SIG-M5 treated with dmso at 0.1 percent for 504 hours (cell line): Measurements from ENCODE around the gene OR2AK2.
"Not testable (repeated sequence)": the region's sequence is repeated elsewhere in the genome, so short reads cannot be mapped to it uniquely, and the experiment has no call there.

Experiments
- DNase-seq: peaks from one replicate; lab custom pipeline; 2025; ENCODE audit not compliant: unreplicated experiment; lab: John Stamatoyannopoulos, UW

OR2AK2 gene, protein sequence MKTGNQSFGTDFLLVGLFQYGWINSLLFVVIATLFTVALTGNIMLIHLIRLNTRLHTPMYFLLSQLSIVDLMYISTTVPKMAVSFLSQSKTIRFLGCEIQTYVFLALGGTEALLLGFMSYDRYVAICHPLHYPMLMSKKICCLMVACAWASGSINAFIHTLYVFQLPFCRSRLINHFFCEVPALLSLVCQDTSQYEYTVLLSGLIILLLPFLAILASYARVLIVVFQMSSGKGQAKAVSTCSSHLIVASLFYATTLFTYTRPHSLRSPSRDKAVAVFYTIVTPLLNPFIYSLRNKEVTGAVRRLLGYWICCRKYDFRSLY

DNA sequence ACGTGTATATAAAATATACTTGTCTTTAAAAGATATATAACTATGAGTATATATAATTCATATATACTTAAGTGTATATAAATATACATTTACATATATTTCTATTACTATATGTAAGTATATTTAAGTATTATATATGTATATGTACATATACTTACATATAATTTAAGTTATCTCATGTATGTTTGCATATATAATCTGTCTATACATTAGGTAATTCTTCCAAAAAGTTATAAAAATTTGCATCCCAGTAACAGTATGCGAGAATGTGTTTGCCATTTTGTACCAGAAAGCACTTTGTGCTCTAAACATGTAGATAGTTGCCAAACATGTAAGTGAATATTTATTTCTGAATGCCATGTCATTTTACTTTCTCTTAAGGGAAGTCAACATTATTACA, at the start of gene OR2AK2:
Gene OR2AK2 (plus strand): TSS at position 301 of the 400 bp plus-strand sequence. CDS start 144 bp downstream, outside the sequence.
- DNase-seq = no peak

DNA sequence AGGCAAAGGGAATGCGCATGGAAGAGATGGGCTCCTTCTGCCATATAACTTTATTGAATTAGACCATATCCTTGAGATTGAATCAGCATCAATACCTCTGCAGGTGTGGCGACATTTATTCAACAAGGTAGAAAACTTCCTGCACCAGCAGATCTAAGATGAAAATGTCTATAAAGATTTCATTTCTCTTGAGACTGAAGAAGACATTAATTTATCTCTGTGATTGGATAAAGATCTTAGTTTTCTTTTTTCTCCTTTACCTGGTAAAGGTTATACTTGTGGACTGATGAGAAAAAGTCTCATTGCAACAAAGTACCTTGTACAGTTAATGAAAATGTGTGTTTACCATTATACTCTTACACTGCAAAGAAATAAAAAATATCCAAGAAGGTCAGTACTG, 45.1 kb upstream of the OR2AK2 start, which contains the start of gene OR2T8:
Gene OR2T8 (plus strand): TSS at position 301 of the 400 bp plus-strand sequence. CDS start 766 bp downstream, outside the sequence.
- DNase-seq = no peak

DNA sequence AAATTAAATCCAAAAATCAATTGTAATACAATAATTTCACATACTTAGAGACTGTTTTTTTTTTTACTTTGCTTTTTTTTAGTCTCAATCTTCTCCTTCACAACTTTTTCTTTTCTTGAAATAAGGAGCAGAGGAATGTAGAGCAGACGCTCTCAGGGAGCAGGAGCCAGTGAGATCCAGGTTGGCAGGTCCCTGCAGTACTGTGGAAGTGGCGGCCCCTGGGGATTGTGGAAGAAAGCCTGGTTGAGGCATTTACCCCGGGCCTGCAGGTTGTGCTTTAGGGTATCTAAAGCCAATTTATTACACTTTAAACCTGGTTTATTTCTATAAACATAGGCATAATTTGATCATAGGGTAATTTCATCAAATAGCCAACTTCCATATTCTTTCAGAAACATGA, 41.1 kb upstream of the OR2AK2 start:
- no peak for DNase-seq

DNA sequence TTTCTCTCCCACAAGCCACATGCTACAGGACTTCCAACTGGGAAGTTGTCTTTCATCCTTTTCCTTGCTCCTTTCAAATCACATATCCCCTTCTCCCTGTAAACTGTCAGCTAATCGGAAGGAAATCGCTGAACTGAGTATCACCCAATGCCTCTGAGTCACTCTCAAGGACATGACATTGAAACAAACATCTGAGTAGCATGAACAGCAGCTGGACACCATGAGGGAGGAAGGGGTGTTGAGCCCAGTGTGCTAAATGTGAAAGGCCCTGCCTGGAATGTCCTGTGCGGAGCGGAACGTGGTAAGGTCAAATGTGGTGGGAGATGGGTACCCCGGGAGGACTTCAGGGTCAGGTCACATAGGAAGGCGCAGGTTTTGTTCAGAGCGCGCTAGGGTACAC, 40.2 kb upstream of the OR2AK2 start, which contains the start of gene OR2AJ1:
Gene OR2AJ1 (plus strand): TSS at position 22 of the 400 bp plus-strand sequence. CDS start 8,880 bp downstream, outside the sequence.
- DNase-seq = no peak

DNA sequence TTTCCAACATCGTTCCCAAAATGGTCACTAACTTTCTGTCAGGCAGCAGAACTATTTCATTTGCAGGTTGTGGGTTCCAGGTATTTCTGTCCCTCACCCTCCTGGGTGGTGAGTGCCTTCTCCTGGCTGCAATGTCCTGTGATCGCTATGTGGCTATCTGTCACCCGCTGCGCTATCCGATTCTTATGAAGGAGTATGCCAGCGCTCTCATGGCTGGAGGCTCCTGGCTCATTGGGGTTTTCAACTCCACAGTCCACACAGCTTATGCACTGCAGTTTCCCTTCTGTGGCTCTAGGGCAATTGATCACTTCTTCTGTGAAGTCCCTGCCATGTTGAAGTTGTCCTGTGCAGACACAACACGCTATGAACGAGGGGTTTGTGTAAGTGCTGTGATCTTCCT, 31.0 kb upstream of the OR2AK2 start:
- DNase-seq = no peak

DNA sequence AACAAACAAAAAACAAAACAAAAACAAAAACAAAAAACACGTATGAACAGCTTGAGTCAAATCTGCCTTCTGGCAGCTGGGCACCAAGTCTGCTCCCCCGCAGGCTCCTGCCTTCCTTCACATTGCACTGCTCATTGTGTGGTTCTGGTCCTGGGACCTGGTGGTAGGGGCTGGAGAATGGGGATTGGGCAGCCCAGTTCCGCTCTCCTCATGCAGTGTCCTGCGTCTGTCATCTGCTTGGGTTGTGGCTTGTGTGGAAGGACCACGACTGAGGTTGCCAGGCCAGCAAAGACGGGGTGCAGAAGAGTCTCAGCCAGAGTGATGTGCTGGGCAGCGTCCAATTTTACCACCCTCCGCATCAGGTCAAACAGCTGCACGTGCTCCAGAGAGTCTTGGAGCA, 29.3 kb upstream of the OR2AK2 start:
- no peak for DNase-seq

DNA sequence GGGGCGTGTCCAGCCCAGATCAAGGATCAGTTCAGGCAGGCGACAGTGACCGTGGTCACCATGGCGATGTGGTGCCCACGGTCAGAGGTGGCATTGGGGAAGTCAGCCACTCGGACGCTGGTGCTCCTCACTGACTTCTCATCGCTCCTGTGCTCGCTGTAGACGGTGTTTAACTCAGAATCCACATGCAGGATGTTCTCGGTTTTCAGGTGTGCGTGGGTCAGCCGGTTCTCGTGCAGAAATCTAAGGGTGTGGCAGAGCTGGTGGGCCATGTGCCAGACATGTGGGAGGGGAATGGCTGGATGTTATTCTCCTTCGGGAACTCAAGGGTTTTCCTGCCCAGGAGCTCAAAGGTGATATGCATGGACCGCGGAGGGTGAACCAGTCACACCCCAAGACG, 28.6 kb upstream of the OR2AK2 start:
- DNase-seq = no peak

DNA sequence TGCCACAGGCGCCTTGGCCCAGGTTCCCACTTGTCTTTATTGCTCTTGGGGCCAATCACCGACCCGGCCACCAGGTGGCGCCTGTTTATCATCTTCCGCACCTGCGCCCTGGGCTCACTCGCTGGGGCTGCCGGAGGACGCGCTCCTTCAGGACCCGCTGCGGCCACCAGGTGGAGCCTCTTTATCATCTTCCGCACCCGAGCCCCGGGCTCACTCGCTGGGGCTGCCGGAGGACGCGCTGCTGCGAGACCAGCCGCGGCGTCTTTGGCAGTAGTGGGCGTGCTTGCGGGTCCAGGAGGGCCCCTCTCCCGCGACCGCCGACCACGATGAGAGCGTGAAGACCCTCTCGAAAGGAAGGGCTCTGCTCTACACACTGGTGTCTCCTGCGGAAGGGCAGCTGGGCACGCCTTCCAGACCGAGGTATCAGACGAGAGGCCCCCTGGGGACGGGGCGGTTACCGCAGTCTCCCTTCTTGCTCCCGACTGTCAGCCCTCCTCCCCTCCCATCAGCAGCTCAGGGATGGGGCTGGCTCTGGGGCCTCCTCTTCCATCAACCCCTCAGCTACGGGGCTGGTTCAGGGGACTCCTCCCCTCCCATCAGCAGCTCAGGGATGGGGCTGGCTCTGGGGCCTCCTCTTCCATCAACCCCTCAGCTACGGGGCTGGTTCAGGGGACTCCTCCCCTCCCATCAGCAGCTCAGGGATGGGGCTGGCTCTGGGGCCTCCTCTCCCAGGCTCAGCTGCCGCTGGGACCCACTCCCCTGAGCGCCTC, 27.9 kb upstream of the OR2AK2 start:
- DNase-seq = not testable (repeated sequence)

DNA sequence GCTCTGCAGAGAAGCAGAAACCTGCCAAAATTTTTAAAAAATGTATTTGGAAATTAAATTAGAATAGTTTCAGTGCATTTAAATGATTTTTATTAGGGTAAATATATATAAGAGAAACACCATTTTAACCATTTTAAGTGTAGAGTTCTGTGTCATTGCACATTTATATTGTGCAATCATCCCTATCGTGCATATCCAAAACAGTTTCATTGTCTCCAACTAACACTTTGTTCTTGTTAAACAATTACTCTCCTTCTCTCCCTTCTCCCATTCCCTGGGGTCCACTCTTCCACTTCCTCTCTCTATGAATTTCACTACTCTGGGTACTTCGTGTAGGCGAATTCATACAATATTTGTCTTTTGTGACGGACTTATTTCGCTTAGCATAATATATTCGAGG, 22.4 kb upstream of the OR2AK2 start:
- DNase-seq = no peak

DNA sequence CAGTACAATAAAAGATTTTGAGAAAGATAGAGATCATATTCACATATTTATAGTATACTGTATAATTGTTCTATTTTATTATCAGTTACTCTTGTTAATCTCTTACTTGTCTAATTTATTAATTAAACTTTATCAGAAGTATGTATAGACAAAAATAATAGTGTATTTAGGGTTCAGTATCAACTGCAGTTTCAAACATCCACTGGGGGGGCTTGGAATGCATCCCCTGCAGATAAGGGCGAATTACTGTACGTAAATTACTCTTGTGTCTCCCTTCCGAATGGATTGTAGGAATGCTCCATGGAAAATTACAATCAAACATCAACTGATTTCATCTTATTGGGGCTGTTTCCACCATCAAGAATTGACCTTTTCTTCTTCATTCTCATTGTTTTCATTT, 16.5 kb upstream of the OR2AK2 start, which contains the start of gene OR2L8:
Gene OR2L8 (plus strand): TSS at position 301 of the 400 bp plus-strand sequence. CDS start 0 bp downstream, at position 301.
- no peak for DNase-seq

DNA sequence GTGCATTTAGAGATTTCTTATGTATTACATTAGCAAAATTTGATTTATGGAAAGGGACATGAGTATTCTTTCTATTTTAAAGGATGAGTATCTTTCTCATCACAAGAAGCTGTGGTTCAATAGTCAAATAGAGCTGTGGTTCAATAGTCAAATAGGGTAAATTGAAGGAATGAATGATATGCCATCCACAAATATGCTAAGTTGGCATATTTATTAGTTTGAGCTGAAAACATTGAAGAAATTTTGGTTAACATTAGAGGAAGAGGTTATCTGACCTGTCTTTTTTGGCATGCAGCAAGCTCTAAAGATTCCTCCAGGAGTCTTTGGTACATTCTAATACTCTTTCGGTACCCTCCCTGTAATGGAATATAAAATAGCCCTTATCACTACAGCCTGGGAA, 11.6 kb upstream of the OR2AK2 start:
- DNase-seq = no peak

DNA sequence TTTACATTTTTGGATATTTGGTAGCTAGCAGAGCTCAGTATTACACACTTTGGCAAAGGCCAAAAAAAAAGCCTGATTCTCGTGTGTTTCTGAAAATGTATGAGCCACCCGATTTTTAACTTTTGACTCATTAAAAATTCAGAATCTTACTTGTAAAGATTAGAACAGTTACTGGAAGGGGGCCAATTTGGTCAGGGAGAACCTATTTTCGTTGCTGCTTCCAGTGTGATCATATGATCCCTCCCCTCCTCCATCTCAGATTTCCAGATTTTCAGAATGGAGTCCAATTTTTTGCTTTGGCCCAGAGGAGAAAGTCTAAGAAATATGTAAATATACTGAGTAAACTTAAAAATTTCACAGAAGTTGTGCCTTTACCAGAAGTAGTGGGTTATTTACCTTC, 3.2 kb upstream of the OR2AK2 start:
- DNase-seq = no peak

DNA sequence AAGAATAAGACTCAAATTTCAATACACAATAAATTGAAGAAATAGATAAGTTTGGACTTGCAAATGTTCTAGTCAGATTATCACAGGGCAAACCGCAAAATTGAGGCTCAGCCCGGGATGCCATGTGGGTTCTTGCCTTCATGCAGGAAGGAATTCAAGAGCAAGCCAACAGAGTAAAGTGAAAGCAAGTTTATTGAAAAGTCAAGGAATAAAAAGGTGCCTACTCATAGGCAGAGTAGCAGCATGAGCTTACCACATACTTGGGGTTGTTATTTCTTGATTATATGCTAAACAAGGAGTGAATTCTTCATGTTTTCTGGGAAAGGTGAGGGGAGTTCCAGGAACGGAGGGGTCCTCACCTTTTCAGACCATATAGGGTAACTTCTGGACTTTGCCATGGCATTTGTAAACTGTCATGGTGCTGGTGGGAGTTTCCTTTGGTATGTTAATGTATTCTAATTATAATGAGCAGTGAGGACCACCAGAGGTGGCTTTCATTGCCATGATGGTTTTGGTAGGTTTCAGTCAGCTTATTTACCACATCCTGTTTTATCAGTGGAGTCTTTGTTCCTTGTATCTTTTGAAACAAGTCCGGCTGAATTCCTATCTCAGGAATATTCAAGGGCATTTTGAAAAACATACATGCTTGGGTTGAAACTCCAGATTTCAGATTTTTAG, 2.0 kb upstream of the OR2AK2 start:
- no peak for DNase-seq

DNA sequence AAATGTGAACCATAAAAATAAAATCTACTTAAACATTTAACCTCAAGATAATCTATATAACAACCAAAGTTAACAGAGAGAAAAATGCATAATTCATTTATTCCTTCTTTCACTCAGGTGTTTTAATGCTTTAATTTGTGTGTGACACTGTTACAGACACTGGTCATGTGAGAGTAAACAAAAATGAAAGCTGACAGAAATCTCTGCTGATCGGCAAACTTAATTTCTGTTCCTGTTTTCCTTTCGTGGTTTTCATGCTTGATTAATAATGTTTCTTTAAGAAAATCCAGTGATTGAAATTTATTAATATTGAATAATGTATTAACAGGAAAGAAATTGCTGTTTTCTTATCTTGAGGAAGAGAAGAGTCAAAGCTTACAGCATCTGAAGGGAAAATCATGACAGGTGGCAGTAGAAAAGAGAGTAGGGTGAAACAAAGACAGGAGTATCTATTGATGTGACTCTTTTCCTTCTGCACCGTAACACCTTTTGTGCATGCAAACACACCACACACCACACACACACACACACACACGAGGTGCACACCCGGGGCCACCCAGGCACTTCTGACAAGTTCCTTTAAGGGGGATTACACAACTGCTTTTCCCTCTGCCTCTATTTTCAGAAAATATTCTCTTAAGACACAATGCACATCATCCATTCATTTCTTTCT, 1.6 kb downstream of the OR2AK2 start:
- no peak for DNase-seq

DNA sequence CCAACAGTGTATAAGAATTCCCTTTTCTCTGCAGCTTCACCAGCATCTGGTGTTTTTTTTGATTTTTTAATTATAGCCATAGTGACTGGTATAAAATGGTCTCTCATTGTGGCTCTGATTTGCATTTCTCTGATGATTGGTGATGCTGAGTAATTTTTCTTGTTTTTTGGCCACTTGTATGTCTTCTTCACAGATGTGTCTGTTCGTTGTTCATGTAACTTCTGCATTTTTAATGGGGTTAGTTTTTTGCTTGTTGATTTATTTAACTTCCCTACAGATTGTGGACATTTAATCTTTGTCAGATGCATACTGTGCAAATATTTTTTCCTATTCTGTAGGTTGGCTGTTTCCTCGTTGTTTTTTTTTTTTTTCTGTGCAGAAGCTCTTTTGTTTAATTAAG, 28.0 kb downstream of the OR2AK2 start:
- no peak for DNase-seq

DNA sequence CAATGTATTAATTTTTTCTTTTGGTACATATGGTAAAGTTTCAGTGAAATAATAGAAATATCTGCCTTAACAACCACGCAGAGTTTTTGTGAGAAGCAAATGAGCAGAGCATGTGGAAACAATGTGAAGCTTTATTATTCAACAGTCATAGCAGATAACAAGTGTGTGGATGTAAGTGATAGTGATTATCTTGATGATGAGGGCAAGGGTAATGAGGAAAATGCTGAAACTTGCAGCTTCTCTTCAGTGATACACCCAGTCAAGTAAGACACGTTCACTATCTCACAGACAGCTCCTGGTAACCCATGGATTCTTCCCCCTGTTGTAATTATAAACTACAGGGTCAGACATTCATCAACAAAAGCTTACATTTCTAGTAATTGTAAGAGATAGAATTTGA, 33.8 kb downstream of the OR2AK2 start:
- no peak for DNase-seq

DNA sequence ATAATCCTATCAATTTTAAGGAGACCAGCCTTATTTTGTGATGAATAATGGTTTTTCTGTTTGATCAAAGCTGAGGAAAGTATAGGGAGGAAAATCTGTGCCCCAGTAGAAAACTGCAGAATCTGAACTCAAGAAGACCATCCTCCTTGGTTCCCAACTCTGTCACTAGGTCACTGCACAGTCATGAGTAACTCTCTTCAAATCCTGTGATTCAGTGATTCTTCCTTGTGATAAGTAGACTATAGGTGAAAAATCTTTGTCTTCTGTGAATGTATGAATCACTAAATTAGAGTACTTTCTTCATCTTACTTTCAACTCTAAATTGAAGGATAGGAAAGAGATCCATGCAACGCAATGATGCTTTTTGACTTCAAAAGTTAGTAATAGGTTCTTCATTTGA, 35.1 kb downstream of the OR2AK2 start:
- no peak for DNase-seq

DNA sequence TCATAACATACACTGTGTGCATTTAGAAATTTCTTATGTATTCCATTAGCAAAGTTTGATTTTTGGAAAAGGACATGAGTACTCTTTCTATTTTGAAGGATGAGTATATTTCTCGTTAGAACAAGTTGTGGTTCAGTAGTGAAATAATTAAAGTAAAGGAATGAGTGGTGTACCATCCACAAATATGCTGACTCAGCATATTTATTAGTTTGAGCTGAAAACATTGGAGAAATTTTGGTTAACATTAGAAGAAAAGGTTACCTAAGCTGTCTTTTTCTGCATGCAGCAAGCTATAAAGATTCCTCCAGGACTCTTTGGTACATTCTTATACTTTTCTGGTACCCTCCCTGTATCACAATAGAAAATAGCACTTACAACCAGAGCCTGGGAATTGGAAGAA, 42.7 kb downstream of the OR2AK2 start:
- DNase-seq = no peak

DNA sequence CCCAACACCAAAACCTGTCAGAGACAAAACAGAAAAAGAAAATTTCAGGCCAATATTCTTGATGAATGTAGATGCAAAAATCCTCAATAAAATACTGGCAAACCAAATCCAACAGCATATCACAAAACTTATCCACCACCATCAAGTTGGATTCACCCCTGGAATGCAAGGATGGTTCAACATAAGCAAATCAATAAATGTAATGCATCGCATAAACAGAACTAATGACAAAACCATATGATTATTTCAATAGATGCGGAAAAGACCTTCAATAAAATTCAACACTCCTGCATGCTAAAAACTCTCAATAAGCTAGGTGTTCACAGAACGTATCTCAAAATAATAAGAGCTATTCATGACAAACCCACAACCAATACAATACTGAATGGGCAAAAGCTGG, 44.6 kb downstream of the OR2AK2 start:
- no peak for DNase-seq

DNA sequence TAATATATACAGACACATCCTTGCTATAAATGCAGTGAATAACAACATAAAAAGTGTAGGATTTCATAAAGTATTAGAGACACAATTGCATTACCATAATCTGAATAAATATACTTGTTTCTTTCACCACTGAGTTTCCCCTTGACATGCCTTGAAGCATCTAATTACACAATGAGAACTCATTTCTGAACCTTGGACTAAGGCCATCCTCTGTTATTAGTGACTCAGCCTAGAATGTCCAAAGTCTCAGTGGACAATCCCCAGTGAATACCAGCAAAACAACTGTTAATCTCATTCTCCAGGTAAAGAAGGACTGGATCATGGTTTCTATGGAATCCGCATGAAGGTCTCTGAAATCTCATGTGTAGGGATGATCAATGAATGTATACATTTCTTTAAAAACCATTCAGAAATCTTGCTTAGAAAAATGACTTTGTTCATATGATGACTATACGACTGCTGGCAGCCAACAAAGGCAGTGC, 48.2 kb downstream of the OR2AK2 start, which contains the start of gene OR2L5:
Gene OR2L5 (plus strand): TSS at position 432 of the 482 bp plus-strand sequence. CDS start 8,288 bp downstream, outside the sequence.
- DNase-seq = no peak

DNA sequence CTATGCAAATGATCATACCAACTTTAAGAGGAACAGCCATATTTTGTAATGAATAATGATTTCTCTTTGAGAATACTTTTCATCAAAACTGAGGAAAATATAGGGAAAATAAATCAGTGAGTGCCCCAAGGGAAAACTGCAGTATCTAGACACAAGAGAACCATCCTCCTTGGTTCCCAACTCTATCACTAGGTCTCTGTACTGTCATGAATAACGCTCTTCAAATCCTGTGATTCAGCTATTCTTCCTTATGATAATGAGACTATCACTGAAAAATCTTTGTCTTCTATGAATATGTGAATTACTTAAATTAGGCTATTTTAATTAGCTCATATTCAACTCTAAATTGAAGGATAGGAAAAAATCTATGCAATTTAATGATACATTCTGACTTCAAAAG, 50.8 kb downstream of the OR2AK2 start:
- no peak for DNase-seq
